ENCODE measurements around the gene GLRA1.
"Not testable (repeated sequence)": the region's sequence is repeated elsewhere in the genome, so short reads cannot be mapped to it uniquely, and the experiment has no call there.

The GLRA1 gene

GRCh38 chr5:151917904-151918303 is 6.7 kb downstream of the GLRA1 start:
- no peak for DNase-seq (ENCODE audit: low read depth in 2 of 2)

GRCh38 chr5:151913425-151913824 is 11.2 kb downstream of the GLRA1 start:
- DNase-seq (ENCODE audit: low read depth in 2 of 2): no peak

GRCh38 chr5:151912360-151912759 is 12.3 kb downstream of the GLRA1 start:
- DNase-seq (ENCODE audit: low read depth in 2 of 2): no peak

GRCh38 chr5:151911011-151911410 is 13.6 kb downstream of the GLRA1 start:
- no peak for DNase-seq (ENCODE audit: low read depth in 2 of 2)

- DNase-seq (ENCODE audit: low read depth in 2 of 2): no peak
Measured at GRCh38 chr5:151909628-151910027, 15.0 kb downstream of the GLRA1 start.

GRCh38 chr5:151906246-151906645 is 18.4 kb downstream of the GLRA1 start:
- DNase-seq (ENCODE audit: low read depth in 2 of 2): no peak

- DNase-seq (ENCODE audit: low read depth in 2 of 2): no peak
Measured at GRCh38 chr5:151905557-151905961, 19.1 kb downstream of the GLRA1 start.

DNA sequence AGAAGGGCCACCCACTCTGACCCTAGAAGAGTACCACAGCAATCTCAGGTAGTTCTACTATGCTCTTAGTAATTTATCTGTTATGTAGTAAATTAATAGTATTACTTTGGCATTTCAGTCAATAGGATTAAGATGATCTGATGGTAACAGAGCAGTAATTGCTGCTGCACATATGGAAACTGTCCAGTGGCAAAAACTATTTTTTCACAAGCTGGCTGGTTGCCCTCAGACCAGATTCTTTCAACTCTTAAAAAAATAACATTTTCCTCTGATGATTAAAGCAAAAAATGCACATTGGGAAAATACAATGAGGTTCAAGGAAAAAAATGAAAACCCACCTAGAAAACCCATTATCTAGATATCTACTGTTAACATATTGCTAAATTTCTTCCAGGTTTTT is 19.7 kb downstream of the GLRA1 start:
- DNase-seq (ENCODE audit: low read depth in 2 of 2): no peak

DNA sequence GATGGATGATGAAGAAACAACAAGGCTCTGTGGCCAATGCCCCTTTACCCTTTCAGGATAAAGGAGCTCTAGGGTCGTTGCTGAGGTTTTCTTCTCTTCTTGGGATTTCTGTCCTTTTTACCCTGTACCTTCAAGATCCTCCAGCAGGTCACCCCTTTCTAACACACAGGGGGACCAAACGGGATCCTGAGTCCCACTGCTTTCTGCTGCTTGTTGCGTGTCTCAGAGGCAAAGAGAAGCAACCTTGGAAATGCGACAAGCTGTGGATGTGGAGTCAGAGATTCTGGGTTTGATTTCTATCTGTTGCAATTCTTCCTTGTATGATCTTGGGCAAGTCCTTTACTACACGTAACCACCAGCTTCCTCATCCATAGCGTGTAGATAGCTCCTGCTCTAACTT is 20.5 kb downstream of the GLRA1 start:
- DNase-seq (ENCODE audit: low read depth in 2 of 2): no peak

GRCh38 chr5:151903243-151903653 is 21.4 kb downstream of the GLRA1 start:
- DNase-seq (ENCODE audit: low read depth in 2 of 2): no peak

- DNase-seq (ENCODE audit: low read depth in 2 of 2): no peak
Measured at GRCh38 chr5:151902215-151902614, 22.4 kb downstream of the GLRA1 start.

DNA sequence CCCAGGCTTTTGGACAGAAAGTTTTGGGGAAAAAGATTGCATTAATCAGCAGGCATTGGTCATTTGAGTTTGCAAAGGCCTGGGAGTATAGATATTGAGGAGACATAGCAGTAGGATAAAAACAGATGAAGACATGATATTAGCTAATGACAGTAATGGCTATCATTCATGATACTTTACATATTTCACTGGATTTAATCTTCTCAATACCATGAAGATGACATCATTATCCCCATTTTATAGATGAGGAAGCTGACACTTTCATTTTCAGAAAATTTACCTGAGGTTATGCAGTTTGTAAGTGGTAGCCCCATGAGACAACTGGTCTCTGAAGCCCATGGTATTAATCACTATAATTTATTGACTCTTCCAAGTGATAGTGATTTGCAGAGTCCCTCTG is 23.0 kb downstream of the GLRA1 start:
- DNase-seq (ENCODE audit: low read depth in 2 of 2): no peak

DNA sequence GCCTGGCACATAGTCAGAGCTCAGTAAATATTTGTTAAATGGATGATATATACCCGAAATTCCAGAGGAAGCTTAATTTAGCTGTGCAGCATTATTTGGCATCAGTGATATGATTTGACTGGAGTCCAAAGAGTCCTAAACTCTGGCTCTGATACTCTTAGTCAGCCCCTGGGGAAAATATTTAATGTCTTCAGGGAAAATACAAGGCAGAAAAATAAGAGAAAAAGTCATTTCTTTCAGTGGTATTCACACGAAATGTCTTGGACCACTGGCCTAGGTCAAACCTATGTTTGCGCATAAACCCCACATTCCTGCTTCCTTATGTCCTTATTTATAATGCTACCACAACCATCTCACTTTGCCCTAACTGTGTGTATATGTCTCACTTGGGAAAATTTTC is 23.8 kb downstream of the GLRA1 start:
- DNase-seq (ENCODE audit: low read depth in 2 of 2): no peak

DNA sequence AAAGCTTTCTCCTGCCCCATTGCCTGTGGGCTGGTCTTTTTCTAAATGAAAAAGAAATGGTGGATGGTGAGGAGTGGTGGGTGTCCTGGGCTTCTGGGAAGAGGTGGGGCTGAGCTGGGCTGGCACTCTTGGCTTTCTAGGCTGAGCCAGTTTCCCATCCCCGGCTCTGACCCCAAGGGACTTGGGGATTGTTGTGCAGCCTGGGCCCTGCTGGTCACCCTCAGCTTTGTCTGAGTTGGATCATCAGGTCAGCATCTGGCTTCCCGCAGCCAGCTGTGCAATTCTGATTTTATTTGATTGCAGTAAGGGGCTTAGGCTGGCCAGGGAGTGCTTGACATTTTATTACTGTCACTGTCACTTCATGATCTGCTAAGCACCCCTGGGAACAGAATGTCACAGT is 25.3 kb downstream of the GLRA1 start:
- DNase-seq (ENCODE audit: low read depth in 2 of 2): no peak

- DNase-seq (ENCODE audit: low read depth in 2 of 2): no peak
Measured at GRCh38 chr5:151897896-151898295, 26.8 kb downstream of the GLRA1 start.

GRCh38 chr5:151897020-151897552 is 27.6 kb downstream of the GLRA1 start:
- DNase-seq (ENCODE audit: low read depth in 2 of 2): no peak

DNA sequence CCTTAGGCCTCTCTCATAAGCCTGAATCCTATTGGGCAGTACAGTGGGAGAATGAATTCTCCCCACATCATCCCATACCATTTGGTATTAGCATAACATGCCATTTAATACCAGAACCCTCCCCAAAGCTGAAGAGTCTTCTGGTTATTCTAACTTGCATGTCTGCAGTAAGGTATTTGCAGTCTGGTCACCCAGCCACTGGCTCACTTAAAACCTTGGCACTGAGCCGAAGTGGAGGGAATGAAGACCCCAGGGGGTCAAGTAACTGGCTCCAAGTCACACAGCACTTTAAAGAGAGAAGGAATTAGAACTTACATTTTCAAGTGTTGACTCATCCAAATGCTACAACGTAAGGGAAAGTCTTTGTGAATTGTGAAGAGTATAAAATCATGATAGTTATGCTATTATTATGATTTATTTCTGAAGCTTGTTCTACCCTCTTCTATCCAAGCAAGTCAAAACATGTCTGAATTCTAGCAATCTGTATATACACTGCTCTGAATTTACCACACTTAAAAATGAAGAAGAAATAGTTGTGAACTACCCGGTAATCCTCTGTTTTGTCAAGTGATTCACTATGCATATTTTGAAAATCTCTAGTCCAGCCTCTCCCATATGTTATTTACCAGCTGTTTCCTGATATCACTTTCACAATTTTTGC is 28.5 kb downstream of the GLRA1 start:
- no peak for DNase-seq (ENCODE audit: low read depth in 2 of 2)

DNA sequence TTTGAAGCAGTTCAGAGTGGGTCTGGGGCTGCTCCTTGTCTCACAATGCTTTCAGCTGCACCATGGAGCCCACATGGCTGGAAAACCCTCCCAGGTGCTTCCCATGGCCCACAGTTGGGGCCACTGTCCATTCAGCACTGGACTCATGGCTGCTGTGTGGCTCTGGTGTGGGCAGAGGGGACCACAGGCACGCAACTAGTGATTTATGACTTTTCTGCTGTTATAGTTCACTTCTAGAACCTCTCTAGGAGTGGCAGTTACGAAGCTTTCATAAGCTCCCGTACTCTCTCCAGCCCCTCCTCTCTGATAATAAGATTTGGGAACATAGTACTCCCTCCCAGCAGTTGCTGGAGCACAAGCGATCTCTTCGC is 29.0 kb downstream of the GLRA1 start:
- no peak for DNase-seq (ENCODE audit: low read depth in 2 of 2)

- not testable (repeated sequence) for DNase-seq (ENCODE audit: low read depth in 2 of 2)
Measured at GRCh38 chr5:151893485-151893884, 31.2 kb downstream of the GLRA1 start.

GRCh38 chr5:151892393-151892792 is 32.3 kb downstream of the GLRA1 start:
- DNase-seq (ENCODE audit: low read depth in 2 of 2): no peak

DNA sequence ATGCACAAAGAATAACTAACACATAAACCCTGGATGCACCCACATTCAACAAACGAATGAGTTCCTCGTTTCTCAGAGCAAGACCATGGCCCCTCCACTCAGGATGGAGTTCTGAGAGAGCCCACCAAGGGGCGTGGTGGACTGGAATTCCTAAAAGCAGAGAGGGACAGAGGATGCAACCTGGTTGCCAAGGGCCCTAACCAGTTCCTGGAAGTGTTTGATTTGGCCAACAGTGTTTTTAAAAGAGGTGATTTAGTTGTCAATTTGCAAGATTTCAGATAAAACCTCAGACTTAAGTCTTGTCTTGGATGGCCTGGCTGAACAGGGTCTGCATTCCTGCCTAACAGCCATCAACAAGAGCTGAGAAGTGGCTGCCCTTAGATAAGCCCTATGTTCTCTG is 34.4 kb downstream of the GLRA1 start:
- DNase-seq (ENCODE audit: low read depth in 2 of 2): no peak

GRCh38 chr5:151889614-151890013 is 35.0 kb downstream of the GLRA1 start:
- DNase-seq (ENCODE audit: low read depth in 2 of 2): no peak

DNA sequence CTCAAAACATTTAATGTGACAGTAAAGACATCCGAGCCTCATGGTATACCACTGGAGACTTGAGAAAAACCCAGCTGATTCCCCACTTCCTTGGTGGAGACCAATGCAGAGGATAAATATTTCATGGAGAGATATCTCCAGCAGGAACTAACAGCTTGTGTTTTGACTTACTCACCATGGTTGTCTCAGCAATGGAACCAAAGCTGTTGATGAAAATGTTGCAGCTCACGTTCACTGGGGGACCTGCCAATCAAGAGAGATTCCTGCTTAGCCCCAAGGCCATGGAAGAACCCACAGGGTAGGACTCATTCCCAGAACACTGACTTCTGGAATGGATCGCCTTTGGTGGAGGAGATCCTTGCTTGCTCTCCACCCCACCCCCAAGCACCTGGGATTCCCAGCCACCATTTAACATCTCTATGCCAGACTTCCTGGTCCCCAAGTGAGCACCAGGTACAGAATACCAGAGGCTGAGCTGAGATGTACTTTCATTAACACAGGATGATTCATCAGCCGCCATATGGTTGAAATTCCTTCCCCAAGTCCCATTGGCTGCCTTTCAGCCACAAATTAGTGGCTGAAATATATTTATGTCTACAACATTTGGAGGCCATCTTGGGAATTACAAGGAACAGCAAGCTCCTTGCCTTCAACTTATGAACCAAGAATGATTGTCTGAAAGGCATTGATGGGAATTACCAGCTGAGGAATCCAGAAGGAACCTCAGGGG is 37.9 kb downstream of the GLRA1 start:
- no peak for DNase-seq (ENCODE audit: low read depth in 2 of 2)
